ENCODE results near the gene NAGK.

- TF ChIP-seq, protein P1, sequence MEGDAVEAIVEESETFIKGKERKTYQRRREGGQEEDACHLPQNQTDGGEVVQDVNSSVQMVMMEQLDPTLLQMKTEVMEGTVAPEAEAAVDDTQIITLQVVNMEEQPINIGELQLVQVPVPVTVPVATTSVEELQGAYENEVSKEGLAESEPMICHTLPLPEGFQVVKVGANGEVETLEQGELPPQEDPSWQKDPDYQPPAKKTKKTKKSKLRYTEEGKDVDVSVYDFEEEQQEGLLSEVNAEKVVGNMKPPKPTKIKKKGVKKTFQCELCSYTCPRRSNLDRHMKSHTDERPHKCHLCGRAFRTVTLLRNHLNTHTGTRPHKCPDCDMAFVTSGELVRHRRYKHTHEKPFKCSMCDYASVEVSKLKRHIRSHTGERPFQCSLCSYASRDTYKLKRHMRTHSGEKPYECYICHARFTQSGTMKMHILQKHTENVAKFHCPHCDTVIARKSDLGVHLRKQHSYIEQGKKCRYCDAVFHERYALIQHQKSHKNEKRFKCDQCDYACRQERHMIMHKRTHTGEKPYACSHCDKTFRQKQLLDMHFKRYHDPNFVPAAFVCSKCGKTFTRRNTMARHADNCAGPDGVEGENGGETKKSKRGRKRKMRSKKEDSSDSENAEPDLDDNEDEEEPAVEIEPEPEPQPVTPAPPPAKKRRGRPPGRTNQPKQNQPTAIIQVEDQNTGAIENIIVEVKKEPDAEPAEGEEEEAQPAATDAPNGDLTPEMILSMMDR (tag by site-specific recombination; IDR thresholded peaks at IDR 0.05): no peak
- TF ChIP-seq ZBTB10 (tag by site-specific recombination; IDR thresholded peaks at IDR 0.05) (no peak), ZSCAN18 (tag by site-specific recombination; IDR thresholded peaks at IDR 0.05) (no peak), KLF16 (tag by site-specific recombination; IDR thresholded peaks at IDR 0.05) (no peak), ZNF23 (tag by site-specific recombination; IDR thresholded peaks at IDR 0.05; ENCODE audit: borderline replicate concordance) (no peak), ZNF138 (tag by site-specific recombination; IDR thresholded peaks at IDR 0.05; ENCODE audit: borderline replicate concordance) (no peak), ZNF549 (tag by site-specific recombination; IDR thresholded peaks at IDR 0.05) (no peak), ZNF354C (tag by site-specific recombination; IDR thresholded peaks at IDR 0.05; ENCODE audit: borderline replicate concordance, low read depth) (no peak)
Measured at GRCh38 chr2:71066856-71067255, 1.6 kb upstream of the NAGK start.
